IPS DF 19.7 (cell line): Measurements from ENCODE around the gene NCEH1.

Experiments used
- DNase-seq: peaks from one replicate; pipeline ENCODE4 v3.0.0-alpha.2; 2013; ENCODE audit warnings: low read depth, low spot score

Gene NCEH1

DNA sequence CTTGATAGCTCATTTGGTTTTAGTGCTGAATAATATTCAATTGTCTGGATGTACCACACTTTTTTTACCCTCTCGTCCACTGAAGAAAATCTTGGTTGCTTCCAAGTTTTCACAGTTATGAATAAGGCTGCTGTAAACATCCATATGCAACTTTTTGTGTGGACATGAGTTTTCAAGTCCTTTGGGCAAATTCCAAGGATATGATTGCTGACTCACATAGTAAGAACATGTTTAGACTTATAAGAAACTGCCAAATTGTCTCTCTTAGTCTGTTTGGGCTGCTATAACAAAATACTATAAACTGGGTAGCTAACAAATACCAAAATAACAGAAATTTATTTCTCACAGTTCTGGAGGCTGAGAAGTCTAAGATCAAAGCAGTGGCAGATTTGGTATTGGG, 128.2 kb downstream of the NCEH1 start:
- no peak for DNase-seq

DNA sequence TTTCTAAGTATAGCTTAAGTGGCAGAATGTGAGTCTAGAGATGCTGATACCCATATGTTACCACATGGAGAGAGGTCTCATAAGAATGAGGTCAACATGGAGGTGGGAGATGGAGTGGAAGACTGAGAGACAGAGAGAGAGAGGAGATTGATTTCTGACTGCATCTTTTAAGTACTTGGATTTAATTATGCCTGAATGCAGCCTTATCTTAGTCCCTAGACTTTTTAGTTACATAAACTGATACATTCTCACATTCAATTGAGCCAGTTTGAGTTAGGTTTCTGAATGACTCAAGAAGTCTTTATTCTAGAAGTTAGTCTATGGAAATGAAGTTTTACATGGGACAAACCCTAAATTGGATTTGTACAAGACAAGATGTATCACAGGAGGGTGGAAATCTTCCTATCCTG, 129.1 kb downstream of the NCEH1 start:
- no peak for DNase-seq

DNA sequence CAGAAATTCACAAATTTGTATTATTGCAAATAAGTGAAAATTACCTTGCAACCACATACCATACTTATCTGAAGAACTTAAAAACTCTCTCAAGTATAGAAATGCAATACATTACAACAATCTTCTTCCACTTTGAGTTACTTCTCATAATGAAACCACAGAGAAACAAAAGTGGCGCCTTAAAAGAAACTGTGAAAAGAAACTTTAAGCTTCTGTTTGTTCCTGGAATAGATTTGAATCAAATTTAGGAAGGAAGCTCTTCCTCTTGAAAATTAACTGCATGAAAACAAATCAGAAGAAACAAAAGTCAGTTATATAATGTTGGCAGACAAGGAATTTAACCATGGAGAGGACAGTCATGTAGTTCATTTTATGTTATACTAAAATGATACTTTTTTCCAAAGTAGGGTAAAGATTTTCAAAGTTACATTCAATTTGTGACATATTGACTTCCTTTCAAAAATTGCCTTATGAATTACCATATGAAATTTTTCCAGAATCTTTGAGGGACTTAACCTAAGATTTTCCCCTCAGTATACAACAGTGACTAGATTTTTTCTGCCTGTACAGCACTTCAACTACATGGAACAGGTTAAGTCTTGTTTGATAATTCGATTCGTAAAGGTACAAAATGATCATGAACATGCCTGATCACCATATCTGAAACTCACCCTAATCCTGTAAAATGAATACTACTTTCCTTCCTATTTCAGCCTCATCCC, 130.0 kb downstream of the NCEH1 start:
- no peak for DNase-seq
